Measurements from ENCODE around the gene HOXC9. TPM values are rescaled to one million over a fixed set of nuclear protein-coding genes. Genes with fewer than 3 reads are reported as not detected.

HOXC9 gene
- total RNA-seq, 2 donors from 2014 or later = not detected

DNA sequence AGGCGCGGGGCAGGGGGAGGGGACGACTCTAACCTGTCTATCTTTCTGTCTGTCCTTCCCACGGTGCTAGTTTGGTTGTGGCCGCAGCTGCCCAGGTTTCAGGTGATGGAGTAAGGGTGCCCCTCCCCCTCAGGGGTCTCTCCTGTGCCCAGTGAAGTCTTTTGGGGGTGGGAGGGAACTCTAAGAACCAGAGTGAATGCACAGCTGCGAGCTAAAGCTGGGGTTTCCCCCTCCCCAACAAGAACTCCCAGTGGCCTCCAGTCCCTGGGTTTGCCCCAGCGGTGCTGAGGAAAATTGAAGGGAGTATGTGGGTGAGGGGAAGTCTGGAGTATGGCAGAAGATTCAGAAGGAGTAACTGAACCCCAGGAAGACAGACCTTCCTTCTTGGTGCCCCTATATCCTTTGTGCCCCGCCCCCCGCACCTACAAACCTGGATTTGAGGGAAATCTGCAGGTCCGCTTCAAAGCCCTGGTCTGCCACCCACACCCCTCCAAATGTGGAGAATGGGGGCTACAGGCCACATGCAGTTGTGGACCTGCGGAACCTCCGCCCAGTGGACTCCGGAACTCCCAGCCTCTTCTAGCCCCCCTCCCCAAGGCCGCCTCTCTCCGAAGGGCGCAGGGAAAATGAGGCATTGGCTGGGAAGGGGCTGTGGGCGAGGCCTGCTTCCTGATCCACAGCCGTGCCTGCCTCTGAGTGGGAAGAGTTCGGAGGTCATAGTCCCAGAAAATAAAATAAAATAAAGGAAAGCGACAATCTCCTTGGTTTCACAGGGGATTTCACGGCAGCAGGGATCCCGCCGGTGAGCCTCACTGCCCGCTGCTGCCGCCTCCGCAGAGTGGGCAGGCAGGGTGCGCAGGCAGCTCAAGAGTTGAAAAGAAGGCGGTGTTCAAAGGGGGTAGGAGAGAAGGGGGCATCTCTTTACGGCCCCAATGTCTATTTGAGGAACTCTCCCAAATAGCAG lies 3.4 kb upstream of the HOXC9 start:
- DNase-seq (no peak), ATAC-seq (no peak)
- intact Hi-C loops (cut with DNase I) = no loop called here

DNA sequence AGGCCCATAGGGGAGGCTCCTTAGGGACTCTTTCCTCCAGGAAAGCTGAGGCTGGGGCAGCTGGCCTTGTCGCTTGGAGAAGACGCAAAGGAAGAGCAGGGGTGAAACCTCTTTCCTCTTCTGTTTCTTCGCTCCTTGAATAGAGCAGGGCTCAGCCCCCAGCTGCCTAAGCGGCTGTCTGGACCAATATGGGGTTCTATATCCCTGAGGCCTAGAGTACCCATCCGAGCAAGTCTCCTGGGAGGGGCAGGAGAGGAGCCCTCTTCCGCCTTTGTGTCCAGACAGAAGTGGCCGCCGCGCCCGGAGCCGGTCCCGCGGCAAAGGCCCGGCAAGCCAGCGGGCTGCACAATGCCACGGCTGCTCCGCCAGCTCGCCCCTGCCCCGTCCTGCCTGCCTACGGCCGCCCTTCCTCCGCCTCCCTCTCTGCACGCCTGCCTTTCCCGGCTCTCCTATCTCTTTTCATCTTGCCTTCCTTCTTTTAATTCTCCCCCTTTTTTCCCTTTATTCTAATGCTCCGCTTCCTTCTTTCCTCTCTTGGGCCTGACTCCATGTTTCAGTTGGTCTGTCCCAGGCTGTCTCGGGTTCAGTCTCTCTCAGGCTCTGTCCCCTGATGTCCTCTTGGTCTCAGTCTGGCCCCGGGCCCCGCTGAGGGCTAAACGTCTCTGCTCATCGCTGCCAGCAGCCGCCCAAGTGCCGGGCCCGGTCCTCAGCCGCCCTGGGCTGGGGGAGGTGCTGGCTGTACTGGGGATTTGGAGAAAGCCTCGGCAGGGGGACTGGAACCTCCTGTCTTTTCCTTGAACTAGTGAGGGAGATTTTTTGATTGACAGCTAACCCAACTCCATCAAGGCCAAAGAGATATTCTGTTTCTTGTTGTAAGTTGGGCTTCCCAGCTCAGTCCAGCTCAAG lies 2.5 kb upstream of the HOXC9 start:
- intact Hi-C loops (cut with DNase I) = no loop called here
- no peak for ATAC-seq
- no peak for DNase-seq

DNA sequence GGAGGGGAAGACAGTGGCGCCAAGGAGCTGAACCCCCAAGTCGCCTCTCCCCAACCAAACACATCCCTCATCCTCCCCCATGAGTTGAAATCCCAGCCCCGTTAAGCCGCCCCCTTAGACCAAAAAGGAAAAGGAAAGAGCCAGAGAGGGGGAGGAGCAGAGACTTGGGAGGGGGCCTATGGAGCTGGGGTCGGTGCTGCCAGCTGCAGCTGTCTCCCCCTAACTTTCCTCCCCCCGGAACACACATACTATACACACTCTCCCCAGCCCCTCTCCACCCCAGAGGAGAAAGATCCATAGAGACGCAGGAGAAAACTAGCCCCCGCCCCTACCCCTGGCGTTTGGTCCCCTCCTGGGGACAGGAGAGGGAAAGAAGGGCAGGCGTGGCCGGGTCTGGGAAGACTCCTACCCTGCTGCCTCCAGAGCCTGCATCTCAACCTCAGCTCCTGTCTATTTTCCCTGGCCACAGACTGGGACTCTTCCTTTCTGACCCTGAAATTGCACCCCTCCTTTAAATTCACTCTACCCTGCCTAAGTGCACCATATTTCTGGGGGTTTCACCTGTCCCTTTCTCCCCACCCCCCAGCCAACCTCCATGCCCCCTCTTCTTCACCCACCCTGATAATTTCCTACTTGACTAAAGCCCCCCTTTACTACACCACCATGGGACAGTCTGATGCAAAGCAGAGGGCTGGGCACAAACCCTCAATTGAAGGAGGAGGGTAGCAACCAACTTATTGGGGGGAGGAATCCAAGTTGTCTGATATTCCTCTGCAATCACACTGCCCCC lies 1.7 kb upstream of the HOXC9 start:
- no peak for DNase-seq
- intact Hi-C loops (cut with DNase I) = no loop called here
- ATAC-seq = no peak

DNA sequence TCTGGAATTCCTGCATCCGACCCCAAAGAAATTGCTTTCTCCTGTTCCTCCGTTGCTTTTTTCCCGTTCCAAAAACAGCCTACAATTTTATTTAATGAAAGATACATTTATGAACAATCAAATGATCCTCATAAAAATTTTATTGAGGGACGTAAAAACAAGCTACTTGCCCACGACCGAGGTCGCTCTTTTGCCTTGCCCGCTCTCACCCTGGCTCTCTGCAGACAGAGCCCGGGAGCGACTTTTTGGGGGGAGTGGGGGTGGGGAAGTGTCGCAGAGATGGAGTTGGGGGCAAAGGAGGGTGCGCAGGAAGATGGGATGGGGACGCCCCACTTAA lies 1.1 kb upstream of the HOXC9 start:
- DNase-seq = no peak
- intact Hi-C loops (cut with DNase I) = no loop called here
- no peak for ATAC-seq

DNA sequence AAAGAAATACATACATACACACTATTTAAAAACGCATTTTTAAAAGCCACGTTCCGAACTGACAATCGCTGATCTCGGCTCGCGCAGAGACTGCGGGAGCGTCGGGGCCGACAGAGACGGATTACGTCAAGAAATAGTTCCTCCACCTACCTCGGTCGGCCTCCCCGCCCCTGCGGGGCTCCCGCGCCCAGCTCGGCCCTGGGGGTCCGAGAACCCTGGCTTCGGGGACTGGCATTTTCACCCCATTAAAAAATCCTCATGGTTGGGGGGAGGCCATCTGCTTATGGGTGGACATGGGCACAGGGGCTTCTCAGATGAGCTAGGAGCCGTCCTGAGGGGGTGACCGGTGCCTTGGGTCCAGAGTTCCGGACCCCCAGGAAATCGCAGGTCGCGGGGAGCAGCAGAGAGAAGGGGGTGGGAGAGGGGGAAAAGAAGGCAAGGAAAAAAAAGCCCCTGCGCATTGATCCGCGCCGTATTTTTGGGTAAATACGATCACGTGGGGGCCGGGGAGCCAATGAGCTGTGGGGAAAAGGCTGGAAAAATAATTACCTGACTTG lies 324 bp upstream of the HOXC9 start:
- ATAC-seq (no peak), DNase-seq (no peak)
- intact Hi-C loops (cut with DNase I) = no loop called here

DNA sequence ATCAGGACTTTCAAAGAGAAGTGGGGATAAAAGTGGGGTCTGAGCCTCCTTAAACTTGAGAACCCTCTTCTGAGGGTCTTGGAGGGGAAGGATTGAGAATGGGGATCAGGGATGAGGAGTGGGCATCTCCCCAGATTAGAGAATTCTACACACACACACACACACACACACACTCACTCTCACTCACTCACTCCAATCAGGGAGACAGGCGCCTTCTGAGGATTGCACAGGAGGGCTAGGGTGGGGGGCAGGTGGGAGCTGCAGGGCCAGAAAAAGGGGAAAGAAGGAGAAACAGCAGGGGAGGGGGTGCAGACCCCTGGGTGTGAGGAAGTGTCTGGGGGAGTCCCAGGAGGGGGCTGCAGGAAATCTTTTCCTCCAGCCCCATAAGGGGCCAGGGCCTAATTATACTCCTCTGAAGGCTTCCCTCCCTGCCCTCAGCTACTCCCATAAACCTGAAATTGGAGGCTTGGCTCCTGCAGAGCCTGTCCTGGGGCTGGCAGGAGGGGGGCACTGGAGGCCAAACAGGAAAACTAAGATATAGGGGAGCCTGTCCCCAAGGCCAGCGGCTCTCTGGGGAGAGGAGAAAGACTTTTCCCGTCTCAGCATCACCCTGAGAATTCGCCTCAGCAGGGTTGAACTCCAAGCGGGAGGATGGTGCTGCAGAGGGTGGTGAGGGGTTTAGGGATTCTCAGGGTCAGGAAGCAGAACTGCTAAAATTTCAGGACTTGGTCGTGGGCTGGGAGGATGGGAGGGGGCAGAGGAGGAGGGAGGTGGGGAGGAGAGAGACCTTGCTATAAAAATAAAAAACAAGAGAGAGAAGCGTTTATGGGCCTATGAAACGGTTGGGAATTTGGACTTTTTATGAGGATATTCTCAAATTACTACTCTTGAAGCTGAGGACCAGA lies 1.6 kb downstream of the HOXC9 start:
- intact Hi-C loops (cut with DNase I) = no loop called here

DNA sequence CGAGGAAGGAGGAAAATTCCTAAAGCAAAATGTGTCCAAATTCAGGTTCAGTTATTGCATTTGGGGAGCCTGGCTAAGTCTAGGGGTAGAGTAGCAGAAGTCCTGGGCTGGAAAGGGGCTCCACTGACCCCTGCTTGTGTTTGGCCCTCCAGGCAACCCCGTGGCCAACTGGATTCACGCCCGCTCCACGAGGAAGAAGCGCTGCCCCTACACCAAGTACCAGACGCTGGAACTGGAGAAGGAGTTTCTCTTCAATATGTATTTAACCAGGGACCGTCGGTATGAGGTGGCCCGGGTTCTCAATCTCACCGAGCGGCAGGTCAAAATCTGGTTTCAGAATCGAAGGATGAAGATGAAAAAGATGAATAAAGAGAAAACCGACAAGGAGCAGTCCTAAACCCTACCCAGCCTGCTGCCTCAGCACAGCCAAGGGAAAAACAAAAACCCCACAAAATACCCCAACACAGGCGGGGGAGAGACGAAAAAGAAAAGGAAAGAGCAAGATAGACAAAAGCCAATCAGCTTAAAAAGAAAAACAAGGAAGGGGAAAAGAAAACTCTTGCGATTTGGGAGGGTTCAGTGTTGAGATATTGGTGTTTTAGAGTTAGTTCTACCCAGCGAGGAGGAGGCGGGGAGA lies 2.4 kb downstream of the HOXC9 start:
- no peak for DNase-seq
- intact Hi-C loops (cut with DNase I) = no loop called here
- no peak for ATAC-seq

More for the DNA sequence above, 1.6 kb downstream of the HOXC9 start:
- ATAC-seq (no peak), DNase-seq (no peak)

DNA sequence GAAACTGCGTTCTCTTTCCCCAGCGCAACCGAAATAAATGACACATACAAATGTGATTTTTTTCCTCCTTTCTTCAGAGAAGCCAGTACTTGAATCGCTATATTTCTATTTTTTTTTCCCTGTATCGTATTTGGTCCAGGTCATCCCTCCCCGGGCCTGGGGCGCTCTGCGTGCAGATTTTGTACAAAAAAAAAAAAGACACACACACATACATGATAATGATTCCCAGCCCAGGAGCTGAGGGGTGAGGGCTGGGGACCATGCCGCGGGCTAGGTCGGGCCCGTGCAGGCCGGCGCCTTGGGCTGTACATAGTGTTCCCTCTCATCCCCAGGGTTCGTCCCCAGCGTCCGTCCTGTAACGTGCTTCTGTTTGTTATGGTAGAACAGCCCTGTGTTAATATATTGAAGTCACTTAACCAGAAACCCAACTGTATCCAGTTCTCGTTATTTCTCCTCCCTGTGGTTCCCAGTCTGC lies 3.0 kb downstream of the HOXC9 start:
- no peak for ATAC-seq
- no peak for DNase-seq
- intact Hi-C loops (cut with DNase I) = no loop called here

DNA sequence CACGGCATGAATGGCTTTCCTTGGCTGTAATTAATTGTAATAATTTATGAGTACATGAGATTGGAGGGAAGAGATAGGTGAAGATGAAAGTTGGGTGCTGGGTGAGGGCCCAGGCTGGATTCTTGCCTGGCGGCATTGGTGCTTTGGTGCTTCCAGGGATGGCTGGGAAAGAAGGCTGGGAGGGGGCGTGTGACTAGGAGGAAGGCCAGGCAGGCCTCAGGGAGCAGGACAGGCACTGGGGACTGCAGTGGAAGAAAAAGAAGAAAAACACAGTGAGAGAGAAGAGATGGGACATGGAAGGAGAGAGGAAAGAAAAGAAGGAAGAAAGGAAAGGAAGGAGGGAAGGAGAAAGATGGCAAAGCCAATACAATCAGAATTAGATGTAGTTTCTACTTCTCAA lies 3.7 kb downstream of the HOXC9 start:
- ATAC-seq = no peak
- intact Hi-C loops (cut with DNase I) = loop anchor here in 1 of 2 donors (2.0 kb wide), 1 partner anchor 189 kb away; no protein-coding TSS in a partner anchor

DNA sequence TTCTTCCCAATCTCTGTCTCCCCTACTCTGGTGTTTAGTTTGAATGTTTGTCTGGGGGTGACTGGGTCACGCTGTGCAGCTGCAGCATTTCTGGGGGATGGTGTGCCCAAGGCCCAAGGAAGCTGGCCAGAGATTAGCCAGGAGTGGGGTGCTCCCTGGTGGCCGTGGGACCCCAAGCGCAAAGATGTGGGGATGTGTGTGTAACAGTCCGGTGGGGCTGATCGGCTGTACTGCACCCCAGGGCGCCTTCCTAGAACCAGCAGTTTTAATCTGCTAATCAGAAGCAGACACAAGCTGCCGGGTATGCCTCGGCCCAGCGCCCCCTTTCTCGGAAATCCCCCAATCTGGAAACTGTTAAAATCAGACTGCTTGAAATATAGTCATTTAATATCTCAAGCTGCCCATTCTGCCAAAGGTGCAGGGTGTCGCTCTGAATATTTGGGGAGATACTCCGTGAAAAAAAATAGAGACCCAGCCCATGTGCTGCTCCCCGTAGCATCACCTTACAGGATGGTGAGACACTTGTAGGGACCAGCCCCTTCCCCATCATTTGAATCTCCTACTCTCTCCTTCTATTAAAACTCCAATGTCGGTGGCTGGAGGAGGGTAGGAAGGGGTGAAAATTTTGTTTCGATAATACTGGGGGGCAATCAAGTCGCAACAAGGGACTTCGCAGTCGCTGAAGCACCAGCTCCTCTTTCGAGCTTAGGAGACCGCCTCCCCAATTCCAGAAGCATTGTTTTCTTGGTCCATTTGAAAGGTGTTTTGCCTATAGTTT lies 4.3 kb downstream of the HOXC9 start:
- DNase-seq (no peak), ATAC-seq (no peak)
- intact Hi-C loops (cut with DNase I) = loop anchor here in 1 of 2 donors (2.0 kb wide), 1 partner anchor 189 kb away; no protein-coding TSS in a partner anchor

More for the DNA sequence above, 3.7 kb downstream of the HOXC9 start:
- DNase-seq = no peak

DNA sequence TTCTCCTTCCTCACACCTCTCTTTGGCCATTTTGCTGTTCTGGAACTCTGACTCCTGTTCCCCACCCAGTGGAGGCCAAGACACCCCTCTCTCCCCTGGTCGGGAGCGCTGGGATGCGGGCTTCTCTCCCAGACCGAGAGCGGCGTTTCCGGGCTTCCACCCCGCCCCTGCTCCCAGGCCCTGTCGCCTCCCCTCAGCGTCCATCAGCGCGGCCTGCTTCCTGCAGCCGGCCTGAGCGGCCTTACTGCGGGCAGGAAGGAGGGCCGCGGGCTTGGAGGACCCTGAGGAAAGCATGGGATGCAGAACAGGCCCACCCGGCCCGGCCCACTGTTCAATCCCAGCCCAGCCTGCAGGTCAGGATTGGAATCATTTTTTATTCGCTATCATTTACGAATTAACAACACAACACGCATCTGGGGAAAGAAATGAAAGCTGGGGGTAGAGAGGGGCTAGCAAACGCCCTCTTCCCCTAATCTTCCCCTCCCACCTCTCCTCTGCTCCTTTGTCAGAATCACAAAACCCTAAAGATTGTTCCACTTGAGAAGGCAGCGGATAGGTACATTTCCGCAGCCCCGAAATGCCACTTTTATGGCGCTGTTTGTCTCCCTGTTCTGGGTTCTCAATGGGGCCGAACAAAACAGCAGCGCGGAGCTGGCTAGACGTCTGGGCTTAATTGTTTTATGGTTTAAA lies 5.0 kb downstream of the HOXC9 start:
- ATAC-seq = no peak
- no peak for DNase-seq
- intact Hi-C loops (cut with DNase I) = loop anchor here in 1 of 2 donors (2.0 kb wide), 1 partner anchor 188 kb away; no protein-coding TSS in a partner anchor

DNA sequence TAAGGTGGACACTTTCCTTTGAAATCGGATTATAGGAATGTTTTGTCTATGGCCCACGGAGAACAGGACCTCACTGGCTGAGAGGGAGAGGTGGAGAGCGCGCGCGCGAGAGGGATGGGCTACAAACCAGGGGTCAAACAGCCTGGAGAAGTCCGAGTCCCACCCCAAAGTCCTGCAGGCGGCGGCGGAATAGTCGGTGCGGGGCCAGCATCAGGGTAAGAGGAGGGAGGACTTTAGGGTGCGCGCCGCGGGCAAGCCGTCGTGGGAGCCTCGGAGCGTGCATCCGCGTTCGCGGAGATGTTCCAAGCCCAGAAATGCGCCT lies 5.5 kb downstream of the HOXC9 start:
- ATAC-seq = no peak
- DNase-seq = no peak
- intact Hi-C loops (cut with DNase I) = loop anchor here in 1 of 2 donors (2.0 kb wide), 1 partner anchor 187 kb away; no protein-coding TSS in a partner anchor

DNA sequence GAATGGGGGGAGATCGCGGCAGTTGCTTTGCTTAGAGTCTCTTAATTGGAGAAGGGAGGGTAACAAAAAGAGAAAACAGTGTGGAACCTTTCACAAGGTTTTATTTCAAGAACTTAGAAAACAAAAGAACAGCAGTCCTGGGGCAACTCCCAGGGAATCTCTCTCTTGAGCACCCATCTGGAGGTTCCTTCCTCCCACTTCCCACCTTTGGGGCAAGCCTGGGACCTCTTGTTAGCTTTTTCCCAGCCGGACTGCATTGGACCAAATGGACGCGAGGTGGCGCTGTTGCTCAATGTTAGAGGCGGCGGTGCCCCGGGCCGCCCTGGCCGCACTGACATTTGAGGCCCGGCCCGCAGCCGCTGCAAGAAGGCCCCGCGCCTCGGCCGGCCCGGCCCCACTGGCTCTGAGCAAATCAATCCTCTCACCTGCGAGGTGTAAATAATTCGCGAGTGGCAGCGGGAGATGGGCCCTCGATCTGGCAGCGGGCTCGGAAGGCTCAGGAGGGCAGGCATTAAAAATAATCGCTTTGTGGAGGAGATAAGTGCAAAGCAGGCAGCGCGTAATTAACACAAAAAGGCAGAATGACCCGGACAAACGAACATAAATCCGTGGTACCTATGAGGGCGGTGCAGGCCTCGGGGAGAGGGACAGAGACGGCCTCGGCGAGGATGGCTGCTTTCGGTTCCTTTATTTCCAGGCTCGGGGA lies 6.0 kb downstream of the HOXC9 start:
- DNase-seq (peak; percentile 86), ATAC-seq (peak; percentile 90)
- intact Hi-C loops (cut with DNase I) = loop anchor here in 1 of 2 donors (2.0 kb wide), 1 partner anchor 187 kb away; no protein-coding TSS in a partner anchor

DNA sequence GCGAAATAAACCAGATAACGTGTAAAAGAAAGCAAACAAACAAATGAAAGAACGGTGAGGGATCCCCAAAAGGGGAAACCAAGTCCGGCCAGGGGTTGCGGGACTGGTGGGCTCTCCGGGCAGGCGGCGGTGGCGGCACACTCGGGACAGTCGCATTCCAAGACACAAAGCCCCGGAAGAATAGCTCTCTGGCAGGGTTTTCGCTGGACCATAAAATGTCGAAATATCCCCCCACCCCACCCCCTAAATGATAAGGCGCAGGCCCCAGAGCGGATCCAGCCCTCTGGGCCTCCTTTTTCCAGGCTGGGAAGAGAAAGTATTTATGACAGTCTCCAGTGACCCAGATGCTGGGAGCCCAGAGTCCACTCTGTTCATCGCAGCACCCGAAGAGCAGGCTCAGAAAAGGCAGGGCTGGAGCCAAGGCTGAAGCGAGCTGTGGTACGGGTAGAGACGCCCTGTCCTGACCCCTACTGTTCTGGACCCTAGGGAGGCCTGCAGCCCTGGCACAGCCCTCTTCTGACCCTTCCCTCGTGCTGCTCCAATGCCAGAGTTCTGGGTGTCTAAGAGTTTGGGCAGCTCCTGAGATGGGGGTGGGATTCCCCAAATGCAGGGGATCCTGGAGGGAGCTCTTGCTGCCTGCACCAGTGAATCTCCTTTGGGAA lies 6.7 kb downstream of the HOXC9 start:
- no peak for DNase-seq
- ATAC-seq = no peak
- intact Hi-C loops (cut with DNase I) = no loop called here

Data from left cardiac atrium (tissue), 4 donors.